B cell (primary cell): ENCODE measurements around the gene ADK. TPM values are rescaled to one million over a fixed set of nuclear protein-coding genes. Genes with fewer than 3 reads are reported as not detected.

Source experiments
- ATAC-seq: fragments of 200-7000 bp; cut with Tn5 transposase; one replicate; pipeline ENCODE4 v1.10.0; 2021; ENCODE audit warnings: low read depth, mild to moderate bottlenecking, moderate number of reproducible peaks, moderate library complexity
- CTCF ChIA-PET: fragments of 350-600 bp; sonication (Branson Sonifier 250); formaldehyde crosslinking; loops from one replicate; lab custom pipeline; 2021; ENCODE audit warnings: antibody characterized with exemption, inconsistent platforms; lab: Charles Lee
- POLR2A ChIA-PET: fragments of 350-600 bp; sonication (Branson Sonifier 250); formaldehyde crosslinking; loops from one replicate; lab custom pipeline; 2021; ENCODE audit warnings: antibody characterized with exemption; lab: Charles Lee
- DNase-seq: peaks from one replicate; pipeline ENCODE4 v3.0.0; 2013
- H2AFZ ChIP-seq: 2 replicates; pipeline ENCODE4 v1.6.1; 2012; ENCODE audit warnings: mild to moderate bottlenecking, low read depth, low read length; ENCODE audit not compliant: insufficient read depth, poor library complexity, severe bottlenecking
- H3K27ac ChIP-seq, 2 donors: 1 replicate in 1 of 2; 2 replicates in 1 of 2; pipeline ENCODE4 v1.5.1; 2012 to 2013; ENCODE audit warnings: low read length in 2 of 2, mild to moderate bottlenecking in 2 of 2, moderate library complexity in 1 of 2
- H3K27me3 ChIP-seq, 4 experiments: fragments of 200-600 bp in 1 of 4; sonication (generic) in 1 of 4; replicated peaks in 1 of 4; 1 replicate in 2 of 4; 2 replicates in 2 of 4; pipeline versions ENCODE4 v1.6.1 to v1.7.0; 2013 to 2016; ENCODE audit warnings: low read length in 3 of 4, mild to moderate bottlenecking in 2 of 4, mixed read lengths in 1 of 4, moderate library complexity in 1 of 4; ENCODE audit not compliant: insufficient read depth in 4 of 4, control insufficient read depth in 3 of 4; ENCODE audit errors: control extremely low read depth in 1 of 4
- H3K36me3 ChIP-seq, 2 experiments: replicated peaks in 1 of 2; 1 replicate in 1 of 2; 2 replicates in 1 of 2; pipeline versions ENCODE4 v1.6.1 to v1.7.1; 2013; ENCODE audit warnings: low read length in 1 of 2; ENCODE audit not compliant: insufficient read depth in 2 of 2, control insufficient read depth in 1 of 2; ENCODE audit errors: control extremely low read depth in 1 of 2, extremely low read depth in 1 of 2
- H3K4me1 ChIP-seq, 2 donors: fragments of 200-600 bp in 1 of 2; sonication (generic) in 1 of 2; 1 replicate in 1 of 2; 2 replicates in 1 of 2; pipeline versions ENCODE4 v1.5.1 to v1.6.1; 2013 to 2017; ENCODE audit warnings: low read length in 2 of 2; ENCODE audit not compliant: control insufficient read depth in 2 of 2, insufficient read depth in 2 of 2
- H3K4me2 ChIP-seq: replicated peaks from 2 replicates; pipeline ENCODE3; 2012; ENCODE audit warnings: mild to moderate bottlenecking, low read depth, low read length; ENCODE audit not compliant: poor library complexity, severe bottlenecking
- H3K4me3 ChIP-seq, 5 experiments: fragments of 200-600 bp in 1 of 5; sonication (generic) in 1 of 5; 1 replicate in 3 of 5; 2 replicates in 2 of 5; pipeline versions ENCODE4 v1.5.1 to v1.7.0; 2011 to 2016; ENCODE audit warnings: low read length in 4 of 5, mild to moderate bottlenecking in 4 of 5, low read depth in 2 of 5, control low read depth in 1 of 5, moderate library complexity in 1 of 5; ENCODE audit not compliant: insufficient read depth in 1 of 5; ENCODE audit errors: control extremely low read depth in 1 of 5, extremely low read depth in 1 of 5
- H3K79me2 ChIP-seq: fragments of 200-600 bp; sonication (generic); one replicate; pipeline ENCODE4 v1.6.0; 2016; ENCODE audit warnings: low read length; ENCODE audit not compliant: control insufficient read depth, insufficient read depth
- H3K9ac ChIP-seq: fragments of 200-600 bp; sonication (generic); 2 replicates; pipeline ENCODE4 v1.6.1; 2017; ENCODE audit warnings: mild to moderate bottlenecking, low read length, moderate library complexity
- H3K9me3 ChIP-seq, 3 donors: one replicate each; pipeline versions ENCODE4 v1.6.1 to v1.7.1; 2013; ENCODE audit warnings: low read length in 2 of 3; ENCODE audit not compliant: control insufficient read depth in 2 of 3, insufficient read depth in 1 of 3; ENCODE audit errors: control extremely low read depth in 1 of 3
- H4K20me1 ChIP-seq: 2 replicates; pipeline ENCODE4 v1.6.0; 2012; ENCODE audit warnings: mild to moderate bottlenecking, low read length; ENCODE audit not compliant: insufficient read depth, control insufficient read depth, poor library complexity, severe bottlenecking
- H3K27ac Mint-ChIP-seq: one replicate; pipeline ENCODE4 v1.8.0; 2021; ENCODE audit warnings: mixed read lengths
- H3K27me3 Mint-ChIP-seq: one replicate; pipeline ENCODE4 v1.8.0; 2021; ENCODE audit warnings: mixed read lengths
- H3K4me1 Mint-ChIP-seq: one replicate; pipeline ENCODE4 v1.8.0; 2021; ENCODE audit warnings: mixed read lengths
- H3K4me3 Mint-ChIP-seq: one replicate; pipeline ENCODE4 v1.8.0; 2021; ENCODE audit warnings: mixed read lengths
- H3K9me3 Mint-ChIP-seq: one replicate; pipeline ENCODE4 v1.8.0; 2022; ENCODE audit warnings: mixed read lengths; ENCODE audit not compliant: insufficient read depth
- CTCF ChIP-seq: fragments of 200-600 bp; IDR thresholded peaks from one replicate; pipeline ENCODE4 v1.8.0; 2022; ENCODE audit warnings: antibody characterized with exemption, mild to moderate bottlenecking
- EZH2 ChIP-seq: IDR thresholded peaks from 2 replicates; pipeline ENCODE4 v1.6.1; 2012; ENCODE audit warnings: borderline replicate concordance, low read depth, mild to moderate bottlenecking, moderate library complexity, low read length; ENCODE audit not compliant: insufficient read depth, poor library complexity, severe bottlenecking
- WGBS: methylation state at CpG from one replicate; pipeline ENCODE4 v1.1.5; 2013; ENCODE audit warnings: missing lambda C conversion rate; ENCODE audit not compliant: insufficient coverage; 5-methylcytosine and 5-hydroxymethylcytosine counted together
- intact Hi-C: fragments of 100-400 bp; cut with micrococcal nuclease; formaldehyde crosslinking; loops from one replicate; pipeline ENCODE4 v1.10.0; 2022
- polyA plus RNA-seq: library from polyadenylated mRNA; depleted of rRNA; stranded (reverse); fragments of >200 nt; gene quantifications from 2 replicates; pipeline ENCODE4 v1.2.3, GENCODE V29; 2012
- total RNA-seq, 2 donors: library from RNA; stranded (reverse); fragments of 120-200 nt in 1 of 2; gene quantifications; 1 replicate in 1 of 2; 2 replicates in 1 of 2; pipeline versions ENCODE4 v1.2.3 to v1.2.4, GENCODE V29; 2013 to 2022

The ADK gene
- total and polyA plus RNA-seq, 2 donors (not counting 1 experiment from before 2014, with no cell fraction given) = 37.2 to 52.6 TPM

GRCh38 chr10:74406006-74406405 is 255.0 kb downstream of the ADK start:
- intact Hi-C loops = loop anchor here (10.0 kb wide), 1 partner anchor 51 kb away; no protein-coding TSS in a partner anchor
- ATAC-seq (no peak), DNase-seq (peak; percentile 14)
- peaks cover 13% of the 10 kb centered on the region for H4K20me1 ChIP-seq
- peaks cover 0 to 7% of the 10 kb centered on the region in 2 donors for H3K4me1 ChIP-seq
- Mint-ChIP-seq H3K4me3 (no peak overlapping the region), H3K27me3 (no peaks in the 10 kb centered on the region), H3K27ac (peak overlapping the region; percentile 66), H3K9me3 (no peaks in the 10 kb centered on the region), H3K4me1 (peaks cover 14% of the 10 kb centered on the region)
- no peak overlapping the region for H3K4me3 ChIP-seq
- H2AFZ ChIP-seq = no peak overlapping the region
- H3K36me3 ChIP-seq = peaks cover 3 to 4% of the 10 kb centered on the region in 2 experiments
- ChIA-PET POLR2A (no interaction called here), CTCF (no interaction called here)
- peaks cover 0 to 9% (median 0%) of the 10 kb centered on the region in 3 donors for H3K9me3 ChIP-seq
- no peak overlapping the region for H3K9ac ChIP-seq
- peaks cover 12% of the 10 kb centered on the region for H3K79me2 ChIP-seq
- TF ChIP-seq CTCF (no peak), EZH2 (no peak)
- H3K4me2 ChIP-seq = no peak overlapping the region
- no CpG with 5 or more reads among the region's 1 CpG for WGBS
- peak overlapping the region in 1 of 2 donors; percentile 30 for H3K27ac ChIP-seq
- H3K27me3 ChIP-seq = no peaks in the 10 kb centered on the region

- Histone ChIP-seq H3K79me2 (no peaks in the 10 kb centered on the region), H3K4me3 (no peak overlapping the region), H3K9me3 (no peaks in the 10 kb centered on the region), H3K4me1 (peaks cover 7 to 16% of the 10 kb centered on the region in 2 donors), H3K9ac (no peak overlapping the region), H2AFZ (no peak overlapping the region), H4K20me1 (peaks cover 3% of the 10 kb centered on the region), H3K4me2 (no peak overlapping the region), H3K36me3 (peaks cover 4 to 10% of the 10 kb centered on the region in 2 experiments), H3K27me3 (no peaks in the 10 kb centered on the region), H3K27ac (no peak overlapping the region)
- H3K27me3 Mint-ChIP-seq = no peaks in the 10 kb centered on the region
- no peak for TF ChIP-seq CTCF
- no peak for TF ChIP-seq EZH2
- H3K4me1 Mint-ChIP-seq = peaks cover 20% of the 10 kb centered on the region
- no peak overlapping the region for H3K27ac Mint-ChIP-seq
- H3K4me3 Mint-ChIP-seq = no peak overlapping the region
- CTCF ChIA-PET = no interaction called here
- intact Hi-C loops = no loop called here
- no peak for DNase-seq
- POLR2A ChIA-PET = no interaction called here
- no peak for ATAC-seq
- no peaks in the 10 kb centered on the region for H3K9me3 Mint-ChIP-seq
Observed at GRCh38 chr10:74415146-74415839, 264.3 kb downstream of the ADK start.
